Pancreas (tissue), 10 donors: ENCODE data around the gene ARHGAP20. TPM values are rescaled to one million over a fixed set of nuclear protein-coding genes. Genes with fewer than 3 reads are reported as not detected.

Source experiments
- ATAC-seq, 4 donors: fragments of 200-7000 bp; cut with Tn5 transposase; one replicate each; pipeline versions ENCODE4 v1.8.0 to v1.9.1; 2020; ENCODE audit warnings: mild to moderate bottlenecking in 4 of 4, moderate library complexity in 4 of 4
- DNase-seq, 6 donors: peaks; one replicate each; pipeline ENCODE4 v3.0.0-alpha.2; 2020
- FAIRE-seq: peaks from 2 replicates; lab custom pipeline; 2012; peaks lifted over from hg19 to GRCh38; lab: Jason Lieb, UNC
- H3K27ac ChIP-seq, 4 donors: fragments of 200-600 bp; sonication (generic); 1 replicate in 3 of 4; 2 replicates in 1 of 4; pipeline versions ENCODE4 v1.5.0 to v1.8.0; 2020
- H3K27me3 ChIP-seq, 4 donors: fragments of 200-600 bp; one replicate each; pipeline ENCODE4 v1.8.0; 2021
- H3K36me3 ChIP-seq, 3 donors: fragments of 200-600 bp; sonication (generic) in 1 of 3; one replicate each; pipeline versions ENCODE4 v1.5.0 to v1.8.0; 2020 to 2021
- H3K4me1 ChIP-seq, 3 donors: fragments of 200-600 bp; one replicate each; pipeline ENCODE4 v1.8.0; 2021
- H3K4me3 ChIP-seq, 4 donors: fragments of 200-600 bp; sonication (generic) in 2 of 4; one replicate each; pipeline versions ENCODE4 v1.5.0 to v1.8.0; 2020 to 2021
- H3K9me3 ChIP-seq, 4 donors: fragments of 200-600 bp; one replicate each; pipeline ENCODE4 v1.8.0; 2021
- CTCF ChIP-seq, 4 donors: fragments of 200-600 bp; sonication (generic) in 3 of 4; IDR thresholded peaks; one replicate each; pipeline versions ENCODE4 v1.5.0 to v1.8.0; 2021; ENCODE audit warnings: antibody characterized with exemption in 4 of 4
- WGBS, 2 donors: extraction: QIAGEN DNeasy Blood & Tissue Kit; methylation state at CpG; one replicate each; pipeline ENCODE4 v1.1.7; 2013; 5-methylcytosine and 5-hydroxymethylcytosine counted together
- intact Hi-C, 3 donors: fragments of 100-400 bp; cut with DNase I; formaldehyde crosslinking; loops; one replicate each; pipeline versions ENCODE4 v1.11.1 to v1.14.2; 2022
- polyA plus RNA-seq, 2 donors: library from polyadenylated mRNA; stranded (reverse); fragments of 200-250 nt; gene quantifications; one replicate each; pipeline ENCODE4 v1.2.3, GENCODE V29; 2013
- total RNA-seq, 6 donors: library from RNA; stranded (reverse); fragmentation: NEBNext Ultra II Directional in 4 of 6; extraction: Animal tissue kit (Norgen Biotek cat#: 25700) in 4 of 6; gene quantifications; one replicate each; pipeline versions ENCODE4 v1.2.1 to v1.2.4, GENCODE V29; 2021 to 2023
- donor health status: healthy with polysubstance abuse.
- donor health status: DM: no; HTN: no; CAD: no; lungs with moderate emphysema.
- donor health status: DM: no; HTN: no; CAD: no.
- donor health status: control.
- donor health status: control.
- donor health status: Bipolar disorder and iron deficiency.
- donor health status: DM: yes; HTN: yes; CAD: no.
- donor health status: DM: no; HTN: no; CAD: no.
- donor health status: DM: no; HTN: no; CAD: no.
- donor health status: DM: yes; HTN: yes; CAD: no.

ARHGAP20 gene
- total and polyA plus RNA-seq, 8 donors = 0.05 to 0.61 (median 0.16) TPM

- Histone ChIP-seq H3K36me3 (no peaks in the 10 kb centered on the region), H3K4me3 (no peak overlapping the region), H3K9me3 (no peaks in the 10 kb centered on the region), H3K27ac (no peak overlapping the region), H3K27me3 (peaks cover 0 to 5% (median 0%) of the 10 kb centered on the region in 4 donors), H3K4me1 (no peaks in the 10 kb centered on the region)
- DNase-seq (no peak), FAIRE-seq (no peak), ATAC-seq (no peak)
- TF ChIP-seq CTCF (IDR thresholded peaks at IDR 0.05) = no peak
- intact Hi-C loops = no loop called here
- 27 to 57% methylated on average over 2 of the region's 2 CpGs for WGBS, 2 donors
Measured at GRCh38 chr11:110734790-110735189, 22.6 kb upstream of the ARHGAP20 start.

- no peak for FAIRE-seq
- intact Hi-C loops = no loop called here
Measured at GRCh38 chr11:110730773-110731172, 18.5 kb upstream of the ARHGAP20 start.

GRCh38 chr11:110728883-110729282 lies 16.6 kb upstream of the ARHGAP20 start:
- Histone ChIP-seq H3K4me1 (no peaks in the 10 kb centered on the region), H3K36me3 (no peaks in the 10 kb centered on the region), H3K9me3 (no peaks in the 10 kb centered on the region), H3K4me3 (no peak overlapping the region), H3K27me3 (peaks cover 0 to 5% (median 0%) of the 10 kb centered on the region in 4 donors), H3K27ac (no peak overlapping the region)
- 69 to 71% methylated on average over 3 of the region's 3 CpGs for WGBS, 2 donors
- ATAC-seq (no peak), FAIRE-seq (no peak), DNase-seq (no peak)
- intact Hi-C loops = no loop called here
- TF ChIP-seq CTCF (IDR thresholded peaks at IDR 0.05) = no peak

More at GRCh38 chr11:110730773-110731172, 18.5 kb upstream of the ARHGAP20 start:
- no peaks in the 10 kb centered on the region for H3K36me3 ChIP-seq
- H3K27me3 ChIP-seq = peaks cover 0 to 5% (median 0%) of the 10 kb centered on the region in 4 donors
- 66 to 70% methylated on average over 1 of the region's 1 CpG for WGBS, 2 donors
- no peaks in the 10 kb centered on the region for H3K4me1 ChIP-seq
- no peaks in the 10 kb centered on the region for H3K9me3 ChIP-seq
- no peak for TF ChIP-seq CTCF (IDR thresholded peaks at IDR 0.05)
- no peak overlapping the region for H3K4me3 ChIP-seq
- ATAC-seq (no peak), DNase-seq (no peak)
- H3K27ac ChIP-seq = no peak overlapping the region

- intact Hi-C loops = no loop called here
- DNase-seq = no peak
Measured at GRCh38 chr11:110728476-110728875, 16.2 kb upstream of the ARHGAP20 start.

More at GRCh38 chr11:110728476-110728875, 16.2 kb upstream of the ARHGAP20 start:
- H3K4me3 ChIP-seq = no peak overlapping the region
- H3K9me3 ChIP-seq = no peaks in the 10 kb centered on the region
- no peak overlapping the region for H3K27ac ChIP-seq
- no peaks in the 10 kb centered on the region for H3K36me3 ChIP-seq
- ATAC-seq (no peak), FAIRE-seq (no peak)
- no peak for TF ChIP-seq CTCF (IDR thresholded peaks at IDR 0.05)
- no peaks in the 10 kb centered on the region for H3K4me1 ChIP-seq
- H3K27me3 ChIP-seq = peaks cover 0 to 4% (median 0%) of the 10 kb centered on the region in 4 donors
